Memory B cell (primary cell): ENCODE data around the gene RAB13.
"Not testable (repeated sequence)": the region's sequence is repeated elsewhere in the genome, so short reads cannot be mapped to it uniquely, and the experiment has no call there.

Source experiments
- ATAC-seq: fragments of 150-1000 bp; cut with Tn5 transposase; 2 replicates; pipeline ENCODE4 v1.10.0; 2021; ENCODE audit warnings: low read depth, mild to moderate bottlenecking, moderate library complexity
- DNase-seq, 2 donors: peaks; one replicate each; pipeline ENCODE4 v3.0.0; 2022; ENCODE audit warnings: low spot score in 2 of 2
- H3K27ac Mint-ChIP-seq: one replicate; pipeline ENCODE4 v1.8.0; 2022; ENCODE audit warnings: mild to moderate bottlenecking, moderate library complexity, mixed read lengths
- H3K27me3 Mint-ChIP-seq: one replicate; pipeline ENCODE4 v1.8.0; 2022; ENCODE audit warnings: mixed read lengths
- H3K36me3 Mint-ChIP-seq: one replicate; pipeline ENCODE4 v1.8.0; 2022; ENCODE audit warnings: mild to moderate bottlenecking, mixed read lengths
- H3K4me1 Mint-ChIP-seq: one replicate; pipeline ENCODE4 v1.8.0; 2022; ENCODE audit warnings: mixed read lengths
- H3K4me3 Mint-ChIP-seq: one replicate; pipeline ENCODE4 v1.8.0; 2022; ENCODE audit warnings: mild to moderate bottlenecking, moderate library complexity, mixed read lengths
- H3K9me3 Mint-ChIP-seq: one replicate; pipeline ENCODE4 v1.8.0; 2022; ENCODE audit warnings: mixed read lengths

The RAB13 gene

DNA sequence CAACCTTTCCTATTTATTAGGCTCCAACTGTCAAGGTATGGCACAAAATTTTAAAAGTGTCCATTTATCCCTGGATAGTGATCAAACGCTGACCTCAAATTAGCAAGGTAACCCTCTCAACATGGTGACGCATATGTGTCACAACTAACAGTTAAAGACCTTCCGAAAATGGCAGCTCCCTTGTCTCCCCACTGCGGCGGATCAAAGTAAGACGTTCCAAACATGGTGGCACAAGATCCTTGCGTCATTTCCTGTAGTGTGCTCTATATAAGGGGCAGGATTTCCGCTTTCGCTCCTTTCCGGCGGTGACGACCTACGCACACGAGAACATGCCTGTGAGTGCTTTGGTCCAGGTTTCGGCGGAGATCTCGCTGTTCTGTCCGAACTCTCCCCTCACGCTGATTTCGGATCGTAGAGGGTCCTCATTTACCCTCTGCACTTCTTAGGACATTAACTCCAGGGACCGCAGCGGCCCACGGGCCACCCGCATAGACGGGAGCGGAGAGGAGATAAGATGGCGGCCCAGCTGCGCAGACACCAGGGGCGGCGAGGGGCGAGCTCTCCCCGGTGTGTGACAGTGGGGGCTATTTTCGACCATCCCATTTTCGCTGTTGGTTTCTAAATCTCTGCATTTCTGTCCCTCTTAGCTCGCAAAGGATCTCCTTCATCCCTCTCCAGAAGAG, 4.5 kb upstream of the RAB13 start, which contains the start of gene RPS27:
TSS of gene RPS27 (plus strand) at position 295 of the 683 bp plus-strand sequence. CDS start at position 330, 35 bp downstream.
- Mint-ChIP-seq H3K27me3 (no peaks in the 10 kb centered on the region), H3K9me3 (no peaks in the 10 kb centered on the region), H3K4me3 (peak within 1 kb of the TSS; percentile 98), H3K27ac (peak within 1 kb of the TSS; percentile 100), H3K36me3 (peaks cover 28% of the 10 kb centered on the region), H3K4me1 (peaks cover 29% of the 10 kb centered on the region)
- DNase-seq = peak; percentile 85 to 91
- peak; percentile 84 for ATAC-seq

DNA sequence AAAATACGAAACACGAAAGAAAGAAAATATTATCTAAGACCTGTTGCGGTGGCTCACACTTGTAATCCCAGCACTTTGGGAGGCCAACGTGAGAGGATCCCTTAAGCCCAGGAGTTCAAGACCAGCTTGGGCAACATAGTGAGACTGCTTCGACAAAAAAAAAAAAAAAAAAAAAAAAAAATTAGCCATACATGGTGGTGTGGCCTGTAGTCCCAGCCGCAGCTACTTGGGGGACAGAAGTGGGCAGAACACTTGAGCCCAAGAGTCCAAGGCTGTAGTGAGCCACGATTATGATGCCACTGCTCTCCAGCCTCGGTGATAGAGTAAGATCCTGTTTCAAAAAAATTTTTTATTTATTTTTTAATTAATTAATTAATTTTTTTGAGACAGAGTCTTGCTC, 1.5 kb upstream of the RAB13 start:
- ATAC-seq (no peak), DNase-seq (no peak)
- H3K4me1 Mint-ChIP-seq = peaks cover 29% of the 10 kb centered on the region
- H3K9me3 Mint-ChIP-seq = no peaks in the 10 kb centered on the region
- no peak overlapping the region for H3K4me3 Mint-ChIP-seq
- peaks cover 2% of the 10 kb centered on the region for H3K27me3 Mint-ChIP-seq
- H3K36me3 Mint-ChIP-seq = peaks cover 15% of the 10 kb centered on the region
- H3K27ac Mint-ChIP-seq = peak overlapping the region; percentile 94

DNA sequence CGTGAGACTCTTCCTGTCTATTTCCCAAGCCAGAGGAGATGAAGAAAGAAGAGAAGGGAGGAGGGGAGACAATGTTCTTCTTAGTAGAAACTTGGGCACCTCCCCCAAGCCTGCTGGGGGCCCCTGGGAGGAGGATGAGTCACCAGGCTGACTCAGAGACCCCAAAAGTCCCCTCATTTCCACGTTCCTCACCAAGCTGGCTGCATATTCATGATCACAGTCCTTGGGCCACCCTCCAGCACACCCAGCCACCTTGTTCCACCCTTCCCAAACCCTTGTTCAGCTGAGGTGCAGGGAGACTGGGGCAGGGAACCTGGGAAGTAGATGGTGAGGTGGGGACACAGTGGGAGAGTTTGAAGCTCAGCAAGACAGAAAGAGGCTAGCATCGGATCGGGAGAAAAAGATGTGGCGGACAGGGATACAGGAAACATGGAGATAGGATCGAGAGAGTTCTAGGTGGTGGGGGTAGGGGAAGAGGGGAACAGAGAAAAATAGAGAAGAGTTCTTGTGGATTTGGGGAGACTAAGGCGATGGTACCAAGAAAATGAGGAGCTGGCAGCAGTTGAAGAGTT, 712 bp downstream of the RAB13 start:
- no peak for ATAC-seq
- peak overlapping the region; percentile 58 for H3K4me3 Mint-ChIP-seq
- no peak for DNase-seq
- H3K36me3 Mint-ChIP-seq = no peaks in the 10 kb centered on the region
- no peaks in the 10 kb centered on the region for H3K9me3 Mint-ChIP-seq
- peaks cover 17% of the 10 kb centered on the region for H3K4me1 Mint-ChIP-seq
- H3K27ac Mint-ChIP-seq = peak overlapping the region; percentile 15
- H3K27me3 Mint-ChIP-seq = peaks cover 2% of the 10 kb centered on the region

DNA sequence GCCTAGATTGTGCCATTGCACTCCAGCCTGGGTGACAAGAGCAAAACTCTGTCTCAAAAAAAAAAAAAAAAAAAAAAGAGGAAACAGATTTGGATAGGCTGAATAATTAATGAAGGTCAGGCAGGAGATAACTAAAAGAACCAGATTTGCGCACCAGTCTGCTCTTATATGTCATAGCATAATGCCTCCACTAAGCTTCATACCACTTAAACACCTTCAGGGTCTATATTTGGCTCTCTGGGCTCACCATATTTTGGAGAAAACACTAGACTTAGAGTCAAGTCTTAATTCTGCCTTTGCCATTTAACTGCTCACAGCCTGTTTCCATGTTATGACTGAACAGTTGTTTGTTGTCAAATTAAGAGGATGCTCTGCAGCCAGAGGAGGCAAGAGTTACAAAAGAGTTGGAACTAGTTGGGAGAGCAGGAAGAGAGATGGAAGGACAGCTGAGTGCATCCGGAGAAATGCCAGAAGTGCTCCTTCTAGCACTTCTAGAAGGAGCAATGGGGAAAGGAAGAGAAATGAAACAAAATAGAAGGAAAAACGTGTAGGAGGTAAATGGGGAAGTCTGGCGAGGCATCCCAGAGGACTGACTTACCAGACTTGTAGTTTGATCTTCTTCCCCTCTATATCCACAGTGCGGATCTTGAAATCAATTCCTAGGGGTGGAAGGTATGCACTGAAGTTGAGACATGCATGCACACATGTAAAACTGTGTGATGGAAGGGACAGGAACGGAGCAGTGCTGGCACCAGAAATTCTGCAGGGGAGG, 1.8 kb downstream of the RAB13 start:
- ATAC-seq (no peak), DNase-seq (no peak)
- Mint-ChIP-seq H3K36me3 (no peaks in the 10 kb centered on the region), H3K4me3 (no peak overlapping the region), H3K27ac (no peak overlapping the region), H3K27me3 (peaks cover 2% of the 10 kb centered on the region), H3K9me3 (no peaks in the 10 kb centered on the region), H3K4me1 (peaks cover 13% of the 10 kb centered on the region)

DNA sequence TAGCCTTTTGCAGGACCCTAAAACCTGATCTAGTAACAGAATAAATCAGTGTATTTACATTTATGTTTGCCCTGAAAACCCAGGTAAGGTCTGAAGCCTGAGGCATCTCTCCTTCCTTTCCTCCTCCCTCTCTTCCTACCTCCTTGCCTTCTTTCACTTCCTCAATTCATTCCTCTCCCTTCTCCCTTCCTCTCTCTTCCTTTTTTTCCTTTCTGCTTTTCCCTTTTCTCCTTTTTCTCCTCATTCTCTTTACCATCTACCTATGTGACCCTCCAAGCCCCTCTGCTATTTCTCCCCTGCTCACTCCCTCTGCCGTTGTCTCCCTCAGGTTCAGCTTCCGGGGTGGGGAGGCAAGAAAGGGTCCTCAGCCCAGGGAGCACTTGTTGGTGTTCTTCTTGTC, 4.4 kb downstream of the RAB13 start:
- not testable (repeated sequence) for H3K4me3 Mint-ChIP-seq, H3K9me3 Mint-ChIP-seq, H3K27me3 Mint-ChIP-seq, H3K27ac Mint-ChIP-seq, ATAC-seq, DNase-seq, H3K36me3 Mint-ChIP-seq
- H3K4me1 Mint-ChIP-seq = peaks cover 20% of the 10 kb centered on the region

DNA sequence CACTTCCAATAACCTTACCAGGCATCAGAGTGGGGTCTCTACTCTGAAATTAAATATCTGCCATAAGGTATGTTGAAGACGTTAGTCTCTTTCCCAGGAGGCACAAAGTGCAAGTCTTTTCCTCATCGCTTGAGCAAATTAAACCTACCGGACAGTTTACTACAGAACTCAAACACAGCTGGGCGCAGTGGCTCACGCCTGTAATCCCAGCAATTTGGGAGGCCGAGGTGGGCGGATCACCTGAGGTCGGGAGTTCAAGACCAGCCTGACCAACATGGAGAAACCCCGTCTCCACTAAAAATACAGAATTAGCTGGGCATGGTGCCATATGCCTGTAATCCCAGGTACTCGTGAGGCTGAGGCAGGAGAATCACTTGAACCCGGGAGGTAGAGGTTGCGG, 7.0 kb downstream of the RAB13 start:
- Mint-ChIP-seq H3K4me1 (peaks cover 26% of the 10 kb centered on the region), H3K4me3 (peak overlapping the region; percentile 96)
- H3K9me3 Mint-ChIP-seq, DNase-seq, ATAC-seq, H3K36me3 Mint-ChIP-seq, H3K27me3 Mint-ChIP-seq, H3K27ac Mint-ChIP-seq: not testable (repeated sequence)

DNA sequence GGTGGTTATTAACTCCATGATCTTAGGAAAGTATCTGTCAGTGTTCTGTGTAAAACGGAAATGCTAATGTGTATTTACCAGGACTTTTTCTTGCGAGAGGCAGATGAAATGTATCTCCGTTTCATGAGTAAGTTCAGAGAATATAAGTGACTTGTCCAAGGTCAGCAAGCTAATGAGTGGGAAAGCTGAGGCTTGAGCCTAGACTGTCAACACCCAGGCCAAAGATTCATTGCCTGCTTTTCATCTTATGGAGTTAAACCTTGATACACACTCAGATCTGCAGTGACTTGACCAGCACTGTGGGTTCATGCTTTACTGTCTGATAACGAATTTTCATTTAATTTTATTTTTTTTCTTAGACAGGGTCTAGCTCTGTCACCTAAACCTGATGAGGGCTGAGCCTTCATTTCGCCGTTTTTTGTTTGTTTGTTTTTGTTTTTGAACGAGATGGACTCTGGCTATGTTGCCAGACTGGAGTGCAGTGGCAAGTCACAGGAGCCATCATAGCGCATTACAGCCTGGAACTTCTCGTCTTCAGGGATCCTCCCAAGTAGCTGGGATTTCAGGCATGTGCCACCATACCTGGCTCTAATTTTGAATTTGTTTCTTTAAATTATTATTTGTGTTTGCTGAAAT, 7.7 kb downstream of the RAB13 start:
- H3K9me3 Mint-ChIP-seq = no peaks in the 10 kb centered on the region
- H3K27me3 Mint-ChIP-seq = no peaks in the 10 kb centered on the region
- H3K36me3 Mint-ChIP-seq = peaks cover 8% of the 10 kb centered on the region
- H3K4me1 Mint-ChIP-seq = peaks cover 27% of the 10 kb centered on the region
- ATAC-seq = no peak
- peak overlapping the region; percentile 86 for H3K27ac Mint-ChIP-seq
- DNase-seq = no peak
- H3K4me3 Mint-ChIP-seq = peak overlapping the region; percentile 96

DNA sequence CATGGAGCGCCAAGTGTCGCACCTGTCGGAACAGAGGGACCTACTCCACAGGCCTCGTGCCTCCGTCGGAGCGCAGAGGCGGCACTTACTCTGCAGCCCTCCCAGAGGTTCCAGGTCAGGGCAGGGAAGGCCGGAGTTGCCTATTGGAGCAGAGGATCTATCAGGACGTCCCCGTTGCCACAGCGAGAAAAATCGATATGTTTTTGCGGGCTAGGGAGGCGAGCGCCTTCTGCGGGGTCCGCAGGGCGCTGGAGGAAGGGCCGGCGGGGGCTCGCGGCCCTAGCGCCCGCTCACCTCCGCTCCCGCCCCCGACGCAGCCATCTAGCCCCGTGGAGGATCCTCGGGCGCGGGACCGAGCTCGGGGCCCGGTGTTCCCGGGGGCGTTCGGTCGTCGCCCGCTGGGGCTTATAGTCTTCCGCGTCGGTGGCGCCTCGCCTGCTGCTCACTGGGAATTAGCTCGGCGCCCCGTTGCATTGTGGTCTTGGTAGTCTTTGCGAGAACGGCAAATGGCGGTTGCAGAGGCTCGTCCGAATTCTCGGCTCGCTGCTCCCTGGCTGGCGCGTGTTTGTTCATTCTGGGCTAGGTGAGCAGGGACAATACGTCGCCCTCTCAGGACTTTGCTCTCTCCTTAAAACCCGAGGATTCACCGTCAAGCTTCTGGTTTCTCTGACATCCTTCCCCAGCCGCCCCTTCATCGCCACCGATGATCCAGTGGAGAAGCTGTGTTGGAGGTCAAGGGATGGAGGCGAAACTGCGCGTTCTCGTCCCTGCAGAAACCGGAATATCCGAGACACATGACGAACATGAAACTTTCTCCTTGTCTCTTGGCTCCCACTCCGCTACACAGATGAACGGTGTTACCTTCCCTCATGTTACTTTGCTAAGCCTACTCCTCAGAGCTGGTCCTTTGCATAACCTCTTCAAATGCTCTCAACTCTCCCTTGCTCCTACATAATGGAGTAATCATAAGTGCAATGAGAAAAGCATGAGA, 8.6 kb downstream of the RAB13 start, which contains the start of gene JTB:
TSS of gene JTB (minus strand) at position 425 of the 991 bp plus-strand sequence. CDS start at position 3, 422 bp downstream.
- peaks cover 27% of the 10 kb centered on the region for H3K4me1 Mint-ChIP-seq
- H3K36me3 Mint-ChIP-seq = peaks cover 8% of the 10 kb centered on the region
- no peaks in the 10 kb centered on the region for H3K27me3 Mint-ChIP-seq
- ATAC-seq (peak; percentile 97), DNase-seq (peak; percentile 60 to 70)
- no peaks in the 10 kb centered on the region for H3K9me3 Mint-ChIP-seq
- peak within 1 kb of the TSS; percentile 86 for H3K27ac Mint-ChIP-seq
- H3K4me3 Mint-ChIP-seq = peak within 1 kb of the TSS; percentile 96

DNA sequence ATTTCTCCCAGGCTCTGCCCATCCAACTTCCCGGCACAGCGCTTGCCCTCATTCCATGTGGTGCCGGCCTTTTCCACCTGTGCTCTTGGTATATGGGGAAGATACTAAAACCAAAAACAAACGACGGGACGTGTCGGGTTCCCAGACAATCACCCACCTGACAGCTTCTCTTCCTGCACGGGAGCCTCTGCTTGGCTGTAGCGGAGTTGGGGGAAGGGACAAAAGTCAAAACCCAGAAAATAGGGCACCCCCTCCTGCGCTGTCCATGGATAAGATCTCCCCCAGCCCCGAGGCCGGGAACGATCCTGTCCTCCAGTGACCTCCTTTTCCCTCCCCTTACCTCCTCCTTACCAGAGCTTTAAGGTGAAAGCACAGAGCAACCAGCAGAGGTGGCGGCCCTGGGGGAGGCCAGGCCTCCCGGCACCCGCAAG, 9.3 kb downstream of the RAB13 start:
- H3K4me1 Mint-ChIP-seq = peaks cover 30% of the 10 kb centered on the region
- H3K9me3 Mint-ChIP-seq = no peaks in the 10 kb centered on the region
- no peak for ATAC-seq
- H3K36me3 Mint-ChIP-seq = peaks cover 8% of the 10 kb centered on the region
- H3K27ac Mint-ChIP-seq = peak overlapping the region; percentile 86
- no peaks in the 10 kb centered on the region for H3K27me3 Mint-ChIP-seq
- no peak for DNase-seq
- peak overlapping the region; percentile 96 for H3K4me3 Mint-ChIP-seq

DNA sequence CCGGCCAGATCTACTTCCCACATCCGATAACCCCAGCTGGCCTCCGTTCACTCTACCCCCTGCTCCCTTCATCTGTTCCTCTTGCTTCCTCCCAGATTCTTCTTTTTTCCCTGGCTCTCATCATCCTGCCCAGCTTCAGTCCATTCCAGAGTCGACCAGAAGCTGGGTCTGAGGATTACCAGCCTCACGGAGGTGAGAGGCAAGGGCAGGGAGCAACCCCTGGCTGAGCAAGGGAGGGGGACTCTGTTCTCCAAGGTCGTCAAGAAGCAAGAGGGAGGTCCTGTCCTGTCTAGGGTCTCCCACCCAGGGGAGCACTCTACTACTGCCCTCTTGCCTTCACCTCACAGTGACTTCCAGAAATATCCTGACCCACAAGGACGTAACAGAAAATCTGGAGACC, 12.6 kb downstream of the RAB13 start:
- Mint-ChIP-seq H3K4me1 (peaks cover 32% of the 10 kb centered on the region), H3K9me3 (no peaks in the 10 kb centered on the region), H3K36me3 (peaks cover 8% of the 10 kb centered on the region), H3K4me3 (no peak overlapping the region), H3K27ac (peak overlapping the region; percentile 32), H3K27me3 (no peaks in the 10 kb centered on the region)
- DNase-seq = no peak
- no peak for ATAC-seq

DNA sequence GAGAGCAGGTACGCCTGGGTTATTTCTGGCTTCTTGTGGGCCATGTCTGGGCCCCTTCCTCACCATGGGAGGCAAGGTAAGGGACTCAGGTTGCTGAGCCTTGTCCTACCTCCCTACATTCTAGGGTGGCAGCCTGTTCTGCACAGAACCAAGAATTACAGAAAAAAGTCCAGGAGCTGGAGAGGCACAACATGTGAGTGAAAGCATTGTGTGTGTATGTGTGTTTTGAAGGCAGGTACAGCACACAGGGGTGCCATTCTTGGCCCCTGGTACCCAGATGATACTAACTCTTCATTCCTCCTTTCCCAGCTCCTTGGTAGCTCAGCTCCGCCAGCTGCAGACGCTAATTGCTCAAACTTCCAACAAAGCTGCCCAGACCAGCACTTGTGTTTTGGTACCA, 13.1 kb downstream of the RAB13 start:
- no peaks in the 10 kb centered on the region for H3K9me3 Mint-ChIP-seq
- no peak overlapping the region for H3K4me3 Mint-ChIP-seq
- H3K4me1 Mint-ChIP-seq = peaks cover 34% of the 10 kb centered on the region
- H3K27me3 Mint-ChIP-seq = no peaks in the 10 kb centered on the region
- ATAC-seq (no peak), DNase-seq (no peak)
- peak overlapping the region; percentile 32 for H3K27ac Mint-ChIP-seq
- peaks cover 8% of the 10 kb centered on the region for H3K36me3 Mint-ChIP-seq

DNA sequence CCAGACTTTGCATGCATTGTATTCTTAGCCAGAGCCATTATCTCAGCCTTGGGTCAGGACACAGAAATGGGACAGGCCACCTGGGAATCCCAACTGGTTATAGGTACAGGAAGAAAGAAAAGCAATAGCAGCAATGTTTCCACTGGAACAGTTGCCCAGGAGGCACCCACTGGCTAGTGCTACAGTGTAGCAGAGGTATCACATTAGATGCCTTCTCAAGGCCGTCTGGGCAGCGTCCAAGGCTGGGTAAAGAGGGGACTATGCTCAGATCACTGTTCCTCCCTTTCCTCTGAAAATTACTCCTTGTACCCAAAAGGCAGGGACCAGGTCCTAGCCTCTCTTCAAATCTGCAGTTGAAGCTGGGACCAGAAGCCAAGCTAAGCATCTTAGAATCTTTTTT, 15.8 kb downstream of the RAB13 start:
- peaks cover 27% of the 10 kb centered on the region for H3K4me1 Mint-ChIP-seq
- H3K4me3 Mint-ChIP-seq = no peak overlapping the region
- H3K27ac Mint-ChIP-seq = no peak overlapping the region
- H3K27me3 Mint-ChIP-seq = no peaks in the 10 kb centered on the region
- DNase-seq = no peak
- no peak for ATAC-seq
- H3K9me3 Mint-ChIP-seq = no peaks in the 10 kb centered on the region
- H3K36me3 Mint-ChIP-seq = peaks cover 4% of the 10 kb centered on the region

DNA sequence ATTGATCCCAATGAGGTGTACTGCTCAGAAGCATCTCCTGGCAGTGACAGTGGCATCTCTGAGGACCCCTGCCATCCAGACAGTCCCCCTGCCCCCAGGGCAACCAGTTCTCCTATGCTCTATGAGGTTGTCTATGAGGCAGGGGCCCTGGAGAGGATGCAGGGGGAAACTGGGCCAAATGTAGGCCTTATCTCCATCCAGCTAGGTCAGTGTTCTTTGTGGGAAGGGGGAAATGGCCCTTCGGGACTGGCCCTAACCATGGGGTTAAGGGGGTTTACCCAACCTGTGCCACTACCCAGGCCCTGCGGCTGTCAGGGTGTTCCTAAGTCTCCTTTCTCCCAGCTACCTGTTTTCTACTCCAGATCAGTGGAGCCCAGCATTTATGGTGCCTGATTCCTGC, 17.2 kb downstream of the RAB13 start:
- Mint-ChIP-seq H3K9me3 (no peaks in the 10 kb centered on the region), H3K27me3 (no peaks in the 10 kb centered on the region), H3K27ac (no peak overlapping the region), H3K4me1 (peaks cover 28% of the 10 kb centered on the region), H3K36me3 (peaks cover under 1% of the 10 kb centered on the region), H3K4me3 (peak overlapping the region; percentile 31)
- no peak for DNase-seq
- no peak for ATAC-seq
